PC-3 (cell line): ENCODE data around the gene ARPC5. TPM values are rescaled to one million over a fixed set of nuclear protein-coding genes. Genes with fewer than 3 reads are reported as not detected.

Experiments used
- ATAC-seq: fragments of 200-7000 bp; cut with Tn5 transposase; 2 replicates; pipeline ENCODE4 v1.9.1; 2020; ENCODE audit warnings: mild to moderate bottlenecking, moderate library complexity
- BruUV-seq: library from RNA; stranded (reverse); fragments of 400-500 nt; replicated peaks from 2 replicates; lab custom pipeline; 2021; lab: Mats Ljungman, UMichigan
- CTCF ChIA-PET: fragments of 300-600 bp; sonication (Branson Sonifier 250); formaldehyde crosslinking; loops from one replicate; lab custom pipeline; 2022; ENCODE audit warnings: antibody characterized with exemption; lab: Charles Lee
- POLR2A ChIA-PET: fragments of 300-600 bp; sonication (Branson Sonifier 250); formaldehyde crosslinking; loops from one replicate; lab custom pipeline; 2022; ENCODE audit warnings: antibody characterized with exemption; ENCODE audit not compliant: unreplicated experiment; lab: Charles Lee
- DNase-seq: peaks from one replicate; pipeline ENCODE4 v3.0.0-alpha.2; 2015
- H2AFZ ChIP-seq: fragments of 300-600 bp; sonication (generic); 2 replicates; pipeline ENCODE4 v1.6.0; 2016; ENCODE audit warnings: antibody characterized with exemption, low read length
- H3F3A ChIP-seq: fragments of 300-600 bp; sonication (generic); one replicate; pipeline ENCODE4 v1.6.0; 2017; ENCODE audit warnings: antibody characterized with exemption, low read length, control low read depth, mild to moderate bottlenecking; ENCODE audit not compliant: unreplicated experiment
- H3K27ac ChIP-seq: fragments of 300-600 bp; sonication (generic); 2 replicates; pipeline ENCODE4 v1.5.1; 2016; ENCODE audit warnings: mild to moderate bottlenecking, low read length
- H3K27me3 ChIP-seq: fragments of 300-600 bp; sonication (generic); 2 replicates; pipeline ENCODE4 v1.6.1; 2016; ENCODE audit warnings: low read length, mixed read lengths
- H3K36me3 ChIP-seq: fragments of 300-600 bp; sonication (generic); 2 replicates; pipeline ENCODE4 v1.6.1; 2016; ENCODE audit warnings: low read depth, mixed run types, low read length, mixed read lengths
- H3K4me1 ChIP-seq: fragments of 300-600 bp; sonication (generic); 2 replicates; pipeline ENCODE4 v1.5.1; 2016; ENCODE audit warnings: low read length; ENCODE audit not compliant: insufficient read depth
- H3K4me2 ChIP-seq: fragments of 300-600 bp; sonication (generic); 2 replicates; pipeline ENCODE4 v1.6.0; 2016; ENCODE audit warnings: low read length
- H3K4me3 ChIP-seq: fragments of 300-600 bp; sonication (generic); 2 replicates; pipeline ENCODE4 v1.5.1; 2016; ENCODE audit warnings: mild to moderate bottlenecking, low read length, mixed read lengths
- H3K79me2 ChIP-seq: fragments of 300-600 bp; sonication (generic); 2 replicates; pipeline ENCODE4 v1.6.1; 2017; ENCODE audit warnings: low read length, mixed read lengths
- H3K9ac ChIP-seq: fragments of 300-600 bp; sonication (generic); 2 replicates; pipeline ENCODE4 v1.6.0; 2016; ENCODE audit warnings: mild to moderate bottlenecking, low read length
- H3K9me2 ChIP-seq: fragments of 300-600 bp; sonication (generic); replicated peaks from 2 replicates; pipeline ENCODE4 v1.6.1; 2016; ENCODE audit warnings: mixed run types, low read length, mixed read lengths
- H3K9me3 ChIP-seq: fragments of 300-600 bp; sonication (generic); 2 replicates; pipeline ENCODE4 v1.6.1; 2016; ENCODE audit warnings: low read length, mixed read lengths
- H4K20me1 ChIP-seq: fragments of 300-600 bp; sonication (generic); 2 replicates; pipeline ENCODE4 v1.6.1; 2016; ENCODE audit warnings: low read length, mixed read lengths
- EZH2 ChIP-seq: fragments of 300-600 bp; sonication (generic); IDR thresholded peaks from one replicate; pipeline ENCODE4 v1.6.1; 2017; ENCODE audit warnings: antibody characterized with exemption, mild to moderate bottlenecking, low read length; ENCODE audit not compliant: unreplicated experiment
- EZH2phosphoT487 ChIP-seq: fragments of 300-600 bp; sonication (generic); IDR thresholded peaks from 2 replicates; pipeline ENCODE4 v1.6.1; 2018; ENCODE audit warnings: mild to moderate bottlenecking, antibody characterized with exemption, low read length, borderline replicate concordance
- intact Hi-C: fragments of 100-400 bp; cut with micrococcal nuclease; formaldehyde crosslinking; loops from 2 replicates; pipeline ENCODE4 v1.9.0; 2023
- total RNA-seq: library from RNA; depleted of rRNA; stranded (reverse); fragments of >200 nt; gene quantifications from 2 replicates; pipeline ENCODE4 v1.2.3, GENCODE V29; 2014
- TF ChIP-seq, protein P1 (sequence below): fragments of 300-600 bp; sonication (generic); conservative IDR thresholded peaks from 2 replicates; pipeline ENCODE4 v1.5.1; 2017; ENCODE audit warnings: antibody characterized with exemption, low read depth, mild to moderate bottlenecking, low read length

Gene ARPC5
- total RNA-seq, 1 experiment from 2014 or later: 76.1 TPM

DNA sequence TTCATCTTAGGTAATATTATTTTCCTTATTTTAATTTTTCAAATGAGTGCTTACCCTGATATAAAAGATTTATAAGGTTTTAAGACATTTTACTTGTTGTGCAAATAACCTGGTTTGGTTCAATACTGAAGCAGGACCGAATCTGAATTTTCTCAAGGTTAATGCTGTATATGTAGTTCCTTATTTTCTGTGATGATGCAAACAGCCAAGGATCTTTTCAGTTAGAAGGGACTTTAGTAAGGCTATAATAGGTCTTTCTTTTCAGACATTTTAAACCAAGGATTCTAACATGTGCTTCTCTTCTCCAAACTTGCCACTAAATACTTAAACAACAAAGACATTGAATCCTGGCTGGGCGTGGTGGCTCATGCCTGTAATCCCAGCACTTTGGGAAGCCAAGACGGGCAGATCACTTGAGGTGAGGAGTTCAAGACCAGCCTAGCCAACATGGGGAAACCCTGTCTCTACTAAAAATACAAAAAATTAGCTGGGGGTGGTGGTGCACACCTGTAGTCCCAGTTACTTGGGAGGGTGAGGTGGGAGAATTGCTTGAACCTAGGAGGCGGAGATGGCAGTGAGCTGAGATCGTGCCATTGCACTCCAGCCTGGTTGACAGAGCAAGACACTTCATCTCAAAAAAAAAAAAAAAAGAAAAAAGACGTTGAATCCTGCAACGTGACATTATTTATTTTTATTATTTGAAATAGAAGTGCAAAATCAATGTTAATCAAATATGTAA, 3.2 kb upstream of the ARPC5 start:
- ATAC-seq (no peak), DNase-seq (no peak)
- Histone ChIP-seq H3K4me1 (peaks cover 3% of the 10 kb centered on the region; the same call in 1 of the 2 replicates), H3K4me2 (no peak overlapping the region), H3K27me3 (no peaks in the 10 kb centered on the region), H3K9ac (no peak overlapping the region), H3K9me3 (no peaks in the 10 kb centered on the region), H3K79me2 (peaks cover 17% of the 10 kb centered on the region), H3K36me3 (no peaks in the 10 kb centered on the region), H3K9me2 (no peaks in the 10 kb centered on the region), H2AFZ (no peak overlapping the region), H4K20me1 (no peaks in the 10 kb centered on the region), H3K27ac (no peak overlapping the region), H3F3A (no peaks in the 10 kb centered on the region), H3K4me3 (no peak overlapping the region)
- intact Hi-C loops: no loop called here
- ChIA-PET POLR2A (interaction anchor here (0.6 kb wide), 1 partner anchor 184 kb away, joined by 7 read pairs; no protein-coding TSS in a partner anchor), CTCF (no interaction called here)
- TF ChIP-seq EZH2phosphoT487: no peak
- TF ChIP-seq, protein P1, sequence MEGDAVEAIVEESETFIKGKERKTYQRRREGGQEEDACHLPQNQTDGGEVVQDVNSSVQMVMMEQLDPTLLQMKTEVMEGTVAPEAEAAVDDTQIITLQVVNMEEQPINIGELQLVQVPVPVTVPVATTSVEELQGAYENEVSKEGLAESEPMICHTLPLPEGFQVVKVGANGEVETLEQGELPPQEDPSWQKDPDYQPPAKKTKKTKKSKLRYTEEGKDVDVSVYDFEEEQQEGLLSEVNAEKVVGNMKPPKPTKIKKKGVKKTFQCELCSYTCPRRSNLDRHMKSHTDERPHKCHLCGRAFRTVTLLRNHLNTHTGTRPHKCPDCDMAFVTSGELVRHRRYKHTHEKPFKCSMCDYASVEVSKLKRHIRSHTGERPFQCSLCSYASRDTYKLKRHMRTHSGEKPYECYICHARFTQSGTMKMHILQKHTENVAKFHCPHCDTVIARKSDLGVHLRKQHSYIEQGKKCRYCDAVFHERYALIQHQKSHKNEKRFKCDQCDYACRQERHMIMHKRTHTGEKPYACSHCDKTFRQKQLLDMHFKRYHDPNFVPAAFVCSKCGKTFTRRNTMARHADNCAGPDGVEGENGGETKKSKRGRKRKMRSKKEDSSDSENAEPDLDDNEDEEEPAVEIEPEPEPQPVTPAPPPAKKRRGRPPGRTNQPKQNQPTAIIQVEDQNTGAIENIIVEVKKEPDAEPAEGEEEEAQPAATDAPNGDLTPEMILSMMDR: no peak
- TF ChIP-seq EZH2: no peak
- BruUV-seq: no TSS peak

DNA sequence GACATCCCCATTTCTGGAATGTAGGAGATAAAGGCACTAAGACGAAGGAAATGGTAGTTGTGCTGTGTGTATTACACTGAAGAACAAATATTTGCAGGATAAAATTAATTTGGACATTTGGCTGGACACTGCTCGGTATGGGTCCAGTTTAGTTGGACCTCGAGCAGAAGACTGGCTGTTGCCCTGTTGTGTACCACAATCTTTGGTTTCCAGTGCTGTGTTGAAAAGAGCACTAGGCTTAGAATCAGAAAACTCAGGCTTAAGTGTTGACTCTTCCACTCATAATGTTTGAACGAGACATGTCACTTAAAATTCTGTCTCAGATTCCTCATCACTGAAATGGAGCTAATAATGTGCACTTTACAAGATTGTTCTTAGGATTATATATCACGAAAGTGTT, 1.2 kb upstream of the ARPC5 start:
- ChIA-PET POLR2A (interaction anchor here (0.6 to 0.7 kb wide), 2 partner anchors 416 to 1749 kb away, joined by 3 read pairs; no protein-coding TSS in a partner anchor), CTCF (no interaction called here)
- Histone ChIP-seq H3K27me3 (no peaks in the 10 kb centered on the region), H3F3A (no peaks in the 10 kb centered on the region), H4K20me1 (peaks cover 8% of the 10 kb centered on the region), H3K4me3 (peak overlapping the region; percentile 93; the same call in 1 of the 2 replicates), H3K27ac (no peak overlapping the region), H3K36me3 (peaks cover 6% of the 10 kb centered on the region; the same call in 1 of the 2 replicates), H3K4me1 (peaks cover 20% of the 10 kb centered on the region), H3K4me2 (peak overlapping the region; percentile 99), H3K9ac (no peak overlapping the region), H3K9me2 (no peaks in the 10 kb centered on the region), H2AFZ (peak overlapping the region; percentile 99; the same call in 1 of the 2 replicates), H3K79me2 (peaks cover 37% of the 10 kb centered on the region), H3K9me3 (no peaks in the 10 kb centered on the region)
- TF ChIP-seq, protein P1: no peak
- TF ChIP-seq EZH2 (no peak), EZH2phosphoT487 (no peak)
- DNase-seq (no peak), ATAC-seq (no peak)
- intact Hi-C loops: no loop called here
- BruUV-seq: no TSS peak

DNA sequence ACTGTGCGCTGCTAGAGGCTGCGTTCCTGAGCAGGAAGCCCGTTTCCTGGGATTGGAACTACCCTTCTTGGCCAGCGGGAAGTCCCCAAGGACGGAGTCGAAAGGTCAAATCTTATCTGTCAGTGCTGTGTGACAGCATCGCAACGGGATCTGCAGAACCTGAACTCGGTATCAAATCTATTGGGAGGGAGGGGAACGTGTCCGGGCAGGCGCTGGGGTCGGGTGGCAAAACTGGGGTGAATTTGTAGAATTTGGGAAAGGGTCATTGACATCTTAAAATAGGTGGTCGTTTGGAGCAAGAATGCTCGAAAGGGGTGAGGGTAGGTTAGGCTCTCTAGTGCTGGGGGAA, 725 bp upstream of the ARPC5 start:
- no peaks in the 10 kb centered on the region for H3K27me3 ChIP-seq
- H3K4me3 ChIP-seq: peak overlapping the region; percentile 93
- TF ChIP-seq, protein P1: no peak
- TF ChIP-seq EZH2: no peak

More for the DNA sequence above, 725 bp upstream of the ARPC5 start:
- DNase-seq: no peak
- H3K27ac ChIP-seq: no peak overlapping the region
- POLR2A ChIA-PET: interaction anchor here (0.6 kb wide), 1 partner anchor 158 kb away, joined by 8 read pairs; no protein-coding TSS in a partner anchor
- peaks cover 8% of the 10 kb centered on the region; the same call in 1 of the 2 replicates for H3K36me3 ChIP-seq
- no peaks in the 10 kb centered on the region for H3F3A ChIP-seq
- intact Hi-C loops: no loop called here
- peak overlapping the region; percentile 99 for H3K4me2 ChIP-seq
- H4K20me1 ChIP-seq: peaks cover 8% of the 10 kb centered on the region
- no peaks in the 10 kb centered on the region for H3K9me3 ChIP-seq
- peak overlapping the region; percentile 99 for H2AFZ ChIP-seq
- no peaks in the 10 kb centered on the region for H3K9me2 ChIP-seq
- BruUV-seq: no TSS peak
- CTCF ChIA-PET: no interaction called here
- peaks cover 39% of the 10 kb centered on the region for H3K79me2 ChIP-seq
- ATAC-seq: no peak
- peaks cover 22% of the 10 kb centered on the region for H3K4me1 ChIP-seq
- no peak overlapping the region for H3K9ac ChIP-seq
